ENCODE results near the gene PCDH12.
A peak's percentile ranks its signal among the peaks of the same experiment; 100 is the strongest.

The PCDH12 gene

GRCh38 chr5:142003266-142003800 lies 45.3 kb upstream of the PCDH12 start:
- Histone ChIP-seq H3K9ac (ENCODE audit: low read length) (no peak overlapping the region), H3K36me3 (replicated peaks; ENCODE audit: insufficient read depth, low read length) (peaks cover 15% of the 10 kb centered on the region; the same call in 1 of the 2 replicates)

GRCh38 chr5:142000704-142001484 lies 42.9 kb upstream of the PCDH12 start:
- H3K9me3 ChIP-seq (replicated peaks; ENCODE audit: insufficient read depth, low read length): no peaks in the 10 kb centered on the region
- no peak overlapping the region for H2AFZ ChIP-seq (ENCODE audit: low read length)
- no peak overlapping the region for H3K4me2 ChIP-seq (ENCODE audit: low read depth, low read length)
- H3K27ac ChIP-seq (ENCODE audit: low read length): no peak overlapping the region
- H3K79me2 ChIP-seq (ENCODE audit: low read length): peaks cover 18% of the 10 kb centered on the region
- peaks cover 15% of the 10 kb centered on the region; the same call in 1 of the 2 replicates for H3K36me3 ChIP-seq (replicated peaks; ENCODE audit: insufficient read depth, low read length)
- no peak for DNase-seq
- no peak overlapping the region for H3K4me3 ChIP-seq (ENCODE audit: low read length)
- H3F3A ChIP-seq (ENCODE audit: insufficient read depth, low read length): peaks cover 19% of the 10 kb centered on the region
- H3K4me1 ChIP-seq (ENCODE audit: low read length): peaks cover under 1% of the 10 kb centered on the region; the same call in 1 of the 2 replicates
- H3K27me3 ChIP-seq (replicated peaks; ENCODE audit: insufficient read depth, low read length): no peaks in the 10 kb centered on the region
- H3K9me2 ChIP-seq (replicated peaks; ENCODE audit: insufficient read depth, low read length): no peaks in the 10 kb centered on the region
- no peaks in the 10 kb centered on the region for H4K20me1 ChIP-seq (ENCODE audit: insufficient read depth, low read length)
- TF ChIP-seq CTCF (IDR thresholded peaks at IDR 0.05; ENCODE audit: low read length) (peak; percentile 29), EZH2 (optimal IDR thresholded peaks at IDR 0.05; ENCODE audit: low read depth, low read length) (no peak)
- H3K9ac ChIP-seq (ENCODE audit: low read length): no peak overlapping the region

More at GRCh38 chr5:142003266-142003800, 45.3 kb upstream of the PCDH12 start:
- no peak overlapping the region for H3K4me3 ChIP-seq (ENCODE audit: low read length)
- H3K9me2 ChIP-seq (replicated peaks; ENCODE audit: insufficient read depth, low read length): no peaks in the 10 kb centered on the region
- TF ChIP-seq EZH2phosphoT487 (IDR thresholded peaks at IDR 0.05; ENCODE audit: low read length): no peak
- TF ChIP-seq CTCF (IDR thresholded peaks at IDR 0.05; ENCODE audit: low read length): no peak
- no peak for TF ChIP-seq EZH2 (optimal IDR thresholded peaks at IDR 0.05; ENCODE audit: low read depth, low read length)
- DNase-seq: no peak
- H2AFZ ChIP-seq (ENCODE audit: low read length): no peak overlapping the region
- peaks cover 24% of the 10 kb centered on the region for H3K4me1 ChIP-seq (ENCODE audit: low read length)
- H4K20me1 ChIP-seq (ENCODE audit: insufficient read depth, low read length): no peaks in the 10 kb centered on the region
- H3K27me3 ChIP-seq (replicated peaks; ENCODE audit: insufficient read depth, low read length): no peaks in the 10 kb centered on the region
- no peak overlapping the region for H3K4me2 ChIP-seq (ENCODE audit: low read depth, low read length)
- no peaks in the 10 kb centered on the region for H3K9me3 ChIP-seq (replicated peaks; ENCODE audit: insufficient read depth, low read length)
- H3K27ac ChIP-seq (ENCODE audit: low read length): no peak overlapping the region
- peaks cover 33% of the 10 kb centered on the region for H3K79me2 ChIP-seq (ENCODE audit: low read length)
- H3F3A ChIP-seq (ENCODE audit: insufficient read depth, low read length): peaks cover 19% of the 10 kb centered on the region

GRCh38 chr5:142000173-142000572 lies 42.2 kb upstream of the PCDH12 start:
- no peaks in the 10 kb centered on the region for H3K9me2 ChIP-seq (replicated peaks; ENCODE audit: insufficient read depth, low read length)
- no peaks in the 10 kb centered on the region for H3K27me3 ChIP-seq (replicated peaks; ENCODE audit: insufficient read depth, low read length)
- H3K4me1 ChIP-seq (ENCODE audit: low read length): no peaks in the 10 kb centered on the region
- no peak overlapping the region for H3K4me2 ChIP-seq (ENCODE audit: low read depth, low read length)
- TF ChIP-seq CTCF (IDR thresholded peaks at IDR 0.05; ENCODE audit: low read length): no peak
- no peak for TF ChIP-seq EZH2 (optimal IDR thresholded peaks at IDR 0.05; ENCODE audit: low read depth, low read length)
- no peak for TF ChIP-seq EZH2phosphoT487 (IDR thresholded peaks at IDR 0.05; ENCODE audit: low read length)
- no peaks in the 10 kb centered on the region for H4K20me1 ChIP-seq (ENCODE audit: insufficient read depth, low read length)
- no peak overlapping the region for H3K4me3 ChIP-seq (ENCODE audit: low read length)
- peaks cover 13% of the 10 kb centered on the region; the same call in 1 of the 2 replicates for H3K79me2 ChIP-seq (ENCODE audit: low read length)
- H2AFZ ChIP-seq (ENCODE audit: low read length): no peak overlapping the region
- H3K36me3 ChIP-seq (replicated peaks; ENCODE audit: insufficient read depth, low read length): peaks cover 15% of the 10 kb centered on the region; the same call in 1 of the 2 replicates
- H3K9me3 ChIP-seq (replicated peaks; ENCODE audit: insufficient read depth, low read length): no peaks in the 10 kb centered on the region
- H3K27ac ChIP-seq (ENCODE audit: low read length): no peak overlapping the region
- peaks cover 19% of the 10 kb centered on the region for H3F3A ChIP-seq (ENCODE audit: insufficient read depth, low read length)
- H3K9ac ChIP-seq (ENCODE audit: low read length): no peak overlapping the region
- no peak for DNase-seq

Measured in MM.1S (cell line).